PC-3 (cell line): ENCODE data around the gene LMCD1.

Experiments used
- EZH2 ChIP-seq: fragments of 300-600 bp; sonication (generic); IDR thresholded peaks from one replicate; pipeline ENCODE4 v1.6.1; 2017; ENCODE audit warnings: antibody characterized with exemption, mild to moderate bottlenecking, low read length; ENCODE audit not compliant: unreplicated experiment
- EZH2phosphoT487 ChIP-seq: fragments of 300-600 bp; sonication (generic); IDR thresholded peaks from 2 replicates; pipeline ENCODE4 v1.6.1; 2018; ENCODE audit warnings: mild to moderate bottlenecking, antibody characterized with exemption, low read length, borderline replicate concordance
- TF ChIP-seq, protein P1 (sequence below): fragments of 300-600 bp; sonication (generic); conservative IDR thresholded peaks from 2 replicates; pipeline ENCODE4 v1.5.1; 2017; ENCODE audit warnings: antibody characterized with exemption, low read depth, mild to moderate bottlenecking, low read length

DNA sequence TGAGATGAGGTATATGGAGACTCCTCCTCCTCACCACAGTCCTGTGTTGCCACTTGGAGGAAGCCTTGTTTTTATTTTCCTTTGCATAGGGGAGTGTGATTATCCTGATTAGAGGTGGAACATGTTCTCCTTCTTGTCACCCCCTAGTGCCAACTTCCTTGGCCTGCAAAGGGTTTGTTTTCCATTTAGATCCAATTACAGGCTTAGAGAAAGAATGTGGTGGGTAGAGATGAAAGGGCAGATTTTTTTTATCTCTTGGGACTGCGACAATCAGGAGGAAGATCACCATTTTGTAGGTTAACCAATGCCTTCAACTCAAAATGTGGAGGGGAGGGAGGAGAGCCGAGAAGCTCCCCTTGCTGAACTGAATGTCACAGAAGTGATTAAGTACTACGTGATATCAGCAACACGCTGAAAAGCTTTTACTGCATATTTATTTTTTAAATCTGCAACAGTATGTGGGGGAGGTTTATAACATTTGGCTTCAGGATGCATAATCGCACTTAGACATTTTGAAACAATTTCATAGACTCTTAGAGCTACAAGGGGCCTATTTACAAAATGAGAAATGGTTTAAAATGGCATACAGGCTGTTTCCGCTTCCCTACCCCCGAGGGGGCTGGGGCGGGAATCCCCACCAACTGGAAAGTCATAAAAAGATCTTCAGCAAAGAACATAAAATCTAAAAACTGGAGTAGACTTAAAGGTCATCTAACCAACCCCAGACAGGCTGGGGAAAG is 2.4 kb downstream of the LMCD1 start:
- TF ChIP-seq, protein P1, sequence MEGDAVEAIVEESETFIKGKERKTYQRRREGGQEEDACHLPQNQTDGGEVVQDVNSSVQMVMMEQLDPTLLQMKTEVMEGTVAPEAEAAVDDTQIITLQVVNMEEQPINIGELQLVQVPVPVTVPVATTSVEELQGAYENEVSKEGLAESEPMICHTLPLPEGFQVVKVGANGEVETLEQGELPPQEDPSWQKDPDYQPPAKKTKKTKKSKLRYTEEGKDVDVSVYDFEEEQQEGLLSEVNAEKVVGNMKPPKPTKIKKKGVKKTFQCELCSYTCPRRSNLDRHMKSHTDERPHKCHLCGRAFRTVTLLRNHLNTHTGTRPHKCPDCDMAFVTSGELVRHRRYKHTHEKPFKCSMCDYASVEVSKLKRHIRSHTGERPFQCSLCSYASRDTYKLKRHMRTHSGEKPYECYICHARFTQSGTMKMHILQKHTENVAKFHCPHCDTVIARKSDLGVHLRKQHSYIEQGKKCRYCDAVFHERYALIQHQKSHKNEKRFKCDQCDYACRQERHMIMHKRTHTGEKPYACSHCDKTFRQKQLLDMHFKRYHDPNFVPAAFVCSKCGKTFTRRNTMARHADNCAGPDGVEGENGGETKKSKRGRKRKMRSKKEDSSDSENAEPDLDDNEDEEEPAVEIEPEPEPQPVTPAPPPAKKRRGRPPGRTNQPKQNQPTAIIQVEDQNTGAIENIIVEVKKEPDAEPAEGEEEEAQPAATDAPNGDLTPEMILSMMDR: no peak
- TF ChIP-seq EZH2phosphoT487: no peak
- no peak for TF ChIP-seq EZH2
